PC-3 (cell line): ENCODE measurements around the gene PPA1. TPM values are rescaled to one million over a fixed set of nuclear protein-coding genes. Genes with fewer than 3 reads are reported as not detected.

Source experiments
- ATAC-seq: fragments of 200-7000 bp; cut with Tn5 transposase; 2 replicates; pipeline ENCODE4 v1.9.1; 2020; ENCODE audit warnings: mild to moderate bottlenecking, moderate library complexity
- BruUV-seq: library from RNA; stranded (reverse); fragments of 400-500 nt; replicated peaks from 2 replicates; lab custom pipeline; 2021; lab: Mats Ljungman, UMichigan
- CTCF ChIA-PET: fragments of 300-600 bp; sonication (Branson Sonifier 250); formaldehyde crosslinking; loops from one replicate; lab custom pipeline; 2022; ENCODE audit warnings: antibody characterized with exemption; lab: Charles Lee
- POLR2A ChIA-PET: fragments of 300-600 bp; sonication (Branson Sonifier 250); formaldehyde crosslinking; loops from one replicate; lab custom pipeline; 2022; ENCODE audit warnings: antibody characterized with exemption; ENCODE audit not compliant: unreplicated experiment; lab: Charles Lee
- DNase-seq: peaks from one replicate; pipeline ENCODE4 v3.0.0-alpha.2; 2015
- H2AFZ ChIP-seq: fragments of 300-600 bp; sonication (generic); 2 replicates; pipeline ENCODE4 v1.6.0; 2016; ENCODE audit warnings: antibody characterized with exemption, low read length
- H3F3A ChIP-seq: fragments of 300-600 bp; sonication (generic); one replicate; pipeline ENCODE4 v1.6.0; 2017; ENCODE audit warnings: antibody characterized with exemption, low read length, control low read depth, mild to moderate bottlenecking; ENCODE audit not compliant: unreplicated experiment
- H3K27ac ChIP-seq: fragments of 300-600 bp; sonication (generic); 2 replicates; pipeline ENCODE4 v1.5.1; 2016; ENCODE audit warnings: mild to moderate bottlenecking, low read length
- H3K27me3 ChIP-seq: fragments of 300-600 bp; sonication (generic); 2 replicates; pipeline ENCODE4 v1.6.1; 2016; ENCODE audit warnings: low read length, mixed read lengths
- H3K36me3 ChIP-seq: fragments of 300-600 bp; sonication (generic); 2 replicates; pipeline ENCODE4 v1.6.1; 2016; ENCODE audit warnings: low read depth, mixed run types, low read length, mixed read lengths
- H3K4me1 ChIP-seq: fragments of 300-600 bp; sonication (generic); 2 replicates; pipeline ENCODE4 v1.5.1; 2016; ENCODE audit warnings: low read length; ENCODE audit not compliant: insufficient read depth
- H3K4me2 ChIP-seq: fragments of 300-600 bp; sonication (generic); 2 replicates; pipeline ENCODE4 v1.6.0; 2016; ENCODE audit warnings: low read length
- H3K4me3 ChIP-seq: fragments of 300-600 bp; sonication (generic); 2 replicates; pipeline ENCODE4 v1.5.1; 2016; ENCODE audit warnings: mild to moderate bottlenecking, low read length, mixed read lengths
- H3K79me2 ChIP-seq: fragments of 300-600 bp; sonication (generic); 2 replicates; pipeline ENCODE4 v1.6.1; 2017; ENCODE audit warnings: low read length, mixed read lengths
- H3K9ac ChIP-seq: fragments of 300-600 bp; sonication (generic); 2 replicates; pipeline ENCODE4 v1.6.0; 2016; ENCODE audit warnings: mild to moderate bottlenecking, low read length
- H3K9me2 ChIP-seq: fragments of 300-600 bp; sonication (generic); replicated peaks from 2 replicates; pipeline ENCODE4 v1.6.1; 2016; ENCODE audit warnings: mixed run types, low read length, mixed read lengths
- H3K9me3 ChIP-seq: fragments of 300-600 bp; sonication (generic); 2 replicates; pipeline ENCODE4 v1.6.1; 2016; ENCODE audit warnings: low read length, mixed read lengths
- H4K20me1 ChIP-seq: fragments of 300-600 bp; sonication (generic); 2 replicates; pipeline ENCODE4 v1.6.1; 2016; ENCODE audit warnings: low read length, mixed read lengths
- EZH2 ChIP-seq: fragments of 300-600 bp; sonication (generic); IDR thresholded peaks from one replicate; pipeline ENCODE4 v1.6.1; 2017; ENCODE audit warnings: antibody characterized with exemption, mild to moderate bottlenecking, low read length; ENCODE audit not compliant: unreplicated experiment
- EZH2phosphoT487 ChIP-seq: fragments of 300-600 bp; sonication (generic); IDR thresholded peaks from 2 replicates; pipeline ENCODE4 v1.6.1; 2018; ENCODE audit warnings: mild to moderate bottlenecking, antibody characterized with exemption, low read length, borderline replicate concordance
- intact Hi-C: fragments of 100-400 bp; cut with micrococcal nuclease; formaldehyde crosslinking; loops from 2 replicates; pipeline ENCODE4 v1.9.0; 2023
- total RNA-seq: library from RNA; depleted of rRNA; stranded (reverse); fragments of >200 nt; gene quantifications from 2 replicates; pipeline ENCODE4 v1.2.3, GENCODE V29; 2014
- TF ChIP-seq, protein P1 (sequence below): fragments of 300-600 bp; sonication (generic); conservative IDR thresholded peaks from 2 replicates; pipeline ENCODE4 v1.5.1; 2017; ENCODE audit warnings: antibody characterized with exemption, low read depth, mild to moderate bottlenecking, low read length

Gene PPA1
- total RNA-seq, 1 experiment from 2014 or later = 440 TPM

DNA sequence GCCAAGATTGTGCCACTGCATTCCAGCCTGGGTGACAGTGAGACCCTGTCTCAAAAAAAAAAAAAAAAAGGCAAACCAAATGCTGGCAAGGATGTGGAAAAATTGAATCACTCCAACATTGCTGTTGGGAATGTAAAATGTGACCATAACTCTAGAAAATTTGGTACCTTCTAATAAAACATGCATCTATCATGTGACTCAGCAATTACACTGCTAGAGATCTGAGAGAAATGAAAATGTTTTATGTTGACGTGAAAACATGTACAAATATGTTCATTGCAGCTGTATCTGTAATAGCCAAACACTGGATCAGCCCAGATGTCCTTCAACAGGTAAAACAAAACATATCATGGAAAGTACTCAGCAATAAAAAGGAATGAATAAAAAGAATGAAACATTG lies 32.1 kb downstream of the PPA1 start:
- no peaks in the 10 kb centered on the region for H3K9me2 ChIP-seq
- H4K20me1 ChIP-seq = no peaks in the 10 kb centered on the region
- H3K4me3 ChIP-seq = no peak overlapping the region
- H3K27me3 ChIP-seq = 0 out of 2 replicates have a peak, but pooled peaks cover 4% of the 10 kb centered on the region
- ATAC-seq = no peak
- H3K9ac ChIP-seq = no peak overlapping the region
- POLR2A ChIA-PET = no interaction called here
- H3K79me2 ChIP-seq = no peaks in the 10 kb centered on the region
- CTCF ChIA-PET = no interaction called here
- H3K4me1 ChIP-seq = no peaks in the 10 kb centered on the region
- no peak for DNase-seq
- no peak overlapping the region for H3K4me2 ChIP-seq
- H3K27ac ChIP-seq = no peak overlapping the region
- TF ChIP-seq, protein P1, sequence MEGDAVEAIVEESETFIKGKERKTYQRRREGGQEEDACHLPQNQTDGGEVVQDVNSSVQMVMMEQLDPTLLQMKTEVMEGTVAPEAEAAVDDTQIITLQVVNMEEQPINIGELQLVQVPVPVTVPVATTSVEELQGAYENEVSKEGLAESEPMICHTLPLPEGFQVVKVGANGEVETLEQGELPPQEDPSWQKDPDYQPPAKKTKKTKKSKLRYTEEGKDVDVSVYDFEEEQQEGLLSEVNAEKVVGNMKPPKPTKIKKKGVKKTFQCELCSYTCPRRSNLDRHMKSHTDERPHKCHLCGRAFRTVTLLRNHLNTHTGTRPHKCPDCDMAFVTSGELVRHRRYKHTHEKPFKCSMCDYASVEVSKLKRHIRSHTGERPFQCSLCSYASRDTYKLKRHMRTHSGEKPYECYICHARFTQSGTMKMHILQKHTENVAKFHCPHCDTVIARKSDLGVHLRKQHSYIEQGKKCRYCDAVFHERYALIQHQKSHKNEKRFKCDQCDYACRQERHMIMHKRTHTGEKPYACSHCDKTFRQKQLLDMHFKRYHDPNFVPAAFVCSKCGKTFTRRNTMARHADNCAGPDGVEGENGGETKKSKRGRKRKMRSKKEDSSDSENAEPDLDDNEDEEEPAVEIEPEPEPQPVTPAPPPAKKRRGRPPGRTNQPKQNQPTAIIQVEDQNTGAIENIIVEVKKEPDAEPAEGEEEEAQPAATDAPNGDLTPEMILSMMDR = no peak
- TF ChIP-seq EZH2phosphoT487 (no peak), EZH2 (no peak)
- H2AFZ ChIP-seq = no peak overlapping the region
- intact Hi-C loops = loop anchor here (5.0 kb wide), 1 partner anchor 34 kb away; no protein-coding TSS in a partner anchor
- BruUV-seq = no TSS peak
- peaks cover 66% of the 10 kb centered on the region for H3K36me3 ChIP-seq
- H3F3A ChIP-seq = peaks cover 5% of the 10 kb centered on the region
- no peaks in the 10 kb centered on the region for H3K9me3 ChIP-seq

DNA sequence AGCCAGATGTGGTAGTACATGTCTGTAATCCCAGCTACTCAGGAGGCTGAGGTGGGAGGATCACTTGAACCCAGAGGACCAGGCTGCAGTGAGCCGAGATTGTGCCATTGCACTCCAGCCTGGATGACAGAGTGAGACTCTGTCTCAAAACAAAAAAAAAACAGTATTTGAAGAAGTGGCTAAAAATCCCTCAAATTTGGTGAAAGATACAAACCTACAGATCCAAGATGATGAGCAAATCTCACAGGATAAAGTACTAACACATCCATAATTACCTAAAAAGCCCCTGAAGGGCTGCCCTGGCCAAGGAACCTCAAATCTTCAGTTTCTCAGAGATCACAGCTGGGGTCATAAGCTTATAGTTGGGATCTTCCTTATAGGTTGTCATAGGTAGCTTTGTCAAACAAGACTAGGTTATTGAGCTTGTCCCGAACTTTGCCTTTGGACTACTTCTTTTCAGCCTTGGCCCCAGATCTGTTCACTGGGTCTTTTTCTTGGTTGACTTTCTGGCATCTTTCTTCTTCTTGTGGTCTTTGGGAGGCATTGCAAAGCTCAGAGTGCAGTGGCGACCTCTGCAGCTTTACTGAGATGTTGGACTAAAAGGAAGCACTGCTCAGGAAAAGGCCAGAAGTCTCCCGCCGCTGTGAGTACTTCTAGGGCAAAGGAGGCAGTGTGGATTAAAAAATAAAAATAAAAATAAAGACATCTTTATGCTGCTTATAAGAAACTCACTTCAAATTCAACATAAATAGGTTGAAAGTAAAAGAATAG lies 34.3 kb downstream of the PPA1 start:
- TF ChIP-seq EZH2phosphoT487 = no peak
- TF ChIP-seq, protein P1 = 0 out of 2 replicates have a peak, but pooled peaks have one; percentile 17
- no peak for ATAC-seq
- Histone ChIP-seq H3K9me3 (no peaks in the 10 kb centered on the region), H3K27ac (no peak overlapping the region), H3K9ac (no peak overlapping the region), H3K36me3 (peaks cover 53% of the 10 kb centered on the region), H3F3A (no peaks in the 10 kb centered on the region), H4K20me1 (no peaks in the 10 kb centered on the region), H3K9me2 (no peaks in the 10 kb centered on the region), H3K4me2 (no peak overlapping the region), H2AFZ (no peak overlapping the region), H3K4me1 (peaks cover 4% of the 10 kb centered on the region; the same call in 1 of the 2 replicates), H3K27me3 (no peaks in the 10 kb centered on the region), H3K79me2 (no peaks in the 10 kb centered on the region), H3K4me3 (no peak overlapping the region)
- ChIA-PET CTCF (interaction anchor here (0.8 kb wide), 1 partner anchor 50 kb away, joined by 3 read pairs; no protein-coding TSS in a partner anchor), POLR2A (no interaction called here)
- BruUV-seq = no TSS peak
- intact Hi-C loops = no loop called here
- DNase-seq = no peak
